ENCODE data around the gene NRDC.

The NRDC gene

GRCh38 chr1:51761351-51761750 lies 117.2 kb downstream of the NRDC start:
- no peak for DNase-seq (ENCODE audit: low read depth)

GRCh38 chr1:51760872-51761271 lies 117.7 kb downstream of the NRDC start:
- DNase-seq (ENCODE audit: low read depth) = no peak

DNA sequence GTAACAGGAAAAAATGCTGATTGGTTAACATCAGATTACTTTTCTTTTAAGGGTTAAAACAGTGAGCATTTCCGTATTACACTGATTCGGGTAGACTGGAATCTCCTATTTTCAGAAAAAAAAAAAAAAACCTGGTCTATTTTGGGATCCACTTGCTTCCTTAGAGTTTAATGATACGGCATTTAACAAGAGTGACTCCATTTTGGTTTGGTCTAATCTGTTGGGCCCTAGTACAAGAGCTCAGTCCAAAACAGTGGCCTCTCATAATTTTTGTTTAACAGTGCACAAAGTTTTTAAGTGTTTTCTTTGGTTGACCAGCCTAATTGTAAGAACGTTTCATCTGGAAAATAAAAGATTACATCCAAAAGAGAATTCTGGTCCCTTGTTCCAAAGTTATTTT lies 120.2 kb downstream of the NRDC start:
- DNase-seq (ENCODE audit: low read depth) = no peak

DNA sequence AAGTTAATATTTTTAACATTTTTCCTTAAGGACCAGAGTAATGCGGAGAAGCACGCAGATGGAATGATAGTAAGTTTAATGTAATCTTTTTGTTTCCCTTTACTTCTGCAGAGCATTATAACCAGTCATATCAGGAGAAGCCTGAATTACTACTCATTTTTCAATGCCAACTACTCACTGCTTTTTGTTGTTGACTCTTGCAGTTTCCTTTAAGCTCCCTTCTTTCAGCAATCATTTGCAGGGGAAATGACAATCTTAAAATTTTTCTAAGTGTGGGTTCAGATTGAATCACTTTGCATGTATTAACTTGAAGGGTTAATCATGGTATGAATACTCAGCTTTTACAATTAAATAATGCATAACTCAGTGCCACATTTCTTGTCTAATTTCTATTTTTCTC lies 122.2 kb downstream of the NRDC start:
- no peak for DNase-seq (ENCODE audit: low read depth)

DNA sequence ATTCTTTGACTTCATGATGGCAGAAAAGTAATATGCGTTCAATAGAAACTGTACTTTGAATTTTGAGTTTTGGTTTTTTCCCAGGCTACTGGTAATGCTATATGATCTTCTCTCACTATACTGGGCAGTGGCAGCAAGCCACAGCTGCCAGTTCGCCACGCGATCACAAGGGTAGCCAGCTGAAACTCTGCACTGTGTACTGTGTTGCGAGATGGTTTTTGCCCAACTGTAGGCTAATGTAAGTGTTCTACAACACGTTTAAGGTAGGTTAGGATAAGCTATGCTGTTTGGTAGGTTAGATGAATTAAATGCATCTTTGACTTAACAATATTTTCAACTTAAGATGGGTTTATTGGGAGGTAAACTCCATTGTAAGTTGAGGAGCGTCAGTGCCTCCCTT lies 123.1 kb downstream of the NRDC start:
- no peak for DNase-seq (ENCODE audit: low read depth)

DNA sequence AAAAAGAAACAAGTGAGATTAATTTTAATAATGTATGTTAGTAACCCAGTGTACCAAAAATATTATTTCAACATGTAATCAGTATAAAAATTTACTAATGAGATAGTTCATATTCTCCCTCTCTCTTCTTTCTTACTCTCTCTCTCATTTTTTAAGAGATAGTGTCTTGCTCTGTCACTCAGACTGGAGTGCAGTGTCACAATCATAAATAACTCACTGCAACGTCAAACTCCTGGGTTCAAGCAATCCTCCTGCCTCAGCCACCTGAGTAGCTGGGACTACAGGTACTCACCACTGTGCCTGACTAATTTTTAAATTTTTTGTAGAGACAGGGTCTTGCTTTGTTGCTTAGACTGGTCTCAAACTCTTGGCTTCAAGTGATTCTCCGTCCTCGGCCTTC lies 123.9 kb downstream of the NRDC start:
- no peak for DNase-seq (ENCODE audit: low read depth)

GRCh38 chr1:51753969-51754368 lies 124.6 kb downstream of the NRDC start:
- no peak for DNase-seq (ENCODE audit: low read depth)

DNA sequence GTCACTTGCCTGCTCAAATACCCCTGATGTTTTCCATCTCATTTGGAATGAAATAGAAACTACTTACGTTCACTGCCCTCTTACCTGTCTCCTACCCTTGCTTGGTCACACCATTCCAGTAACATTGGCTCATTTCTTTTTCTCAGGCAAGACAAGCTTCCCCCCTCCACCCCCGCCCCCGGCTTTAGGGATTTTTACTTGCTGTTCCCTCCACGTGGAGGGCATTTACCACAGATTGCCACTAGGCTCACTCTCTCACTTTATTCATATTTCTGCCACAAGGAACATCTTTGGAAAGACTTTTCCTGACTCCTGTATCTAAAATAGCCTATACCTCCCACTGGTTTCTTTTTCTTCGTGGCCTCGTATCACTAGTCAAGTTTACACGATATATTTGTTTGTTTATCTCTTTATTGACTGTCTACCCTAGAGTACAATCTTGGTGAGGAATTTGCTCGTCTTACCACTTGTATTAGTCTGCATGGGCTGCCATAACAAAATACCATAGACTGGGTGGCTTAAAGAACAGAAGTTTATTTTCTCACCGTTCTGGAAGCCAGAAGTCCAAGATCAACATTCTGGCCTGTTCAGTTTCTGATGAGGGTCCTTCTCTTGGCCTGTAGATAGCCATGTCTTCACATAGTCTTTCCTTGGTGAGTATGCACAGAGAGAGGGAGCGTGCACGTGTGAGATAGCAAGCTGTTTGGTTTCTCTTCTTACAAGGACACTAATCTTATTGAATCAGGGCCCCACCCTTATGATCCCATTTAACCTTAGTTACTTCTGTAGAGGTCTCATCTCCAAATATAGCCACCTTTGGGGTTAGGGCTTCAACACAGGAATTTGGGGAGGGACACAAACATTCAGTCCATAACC lies 126.2 kb downstream of the NRDC start:
- no peak for DNase-seq (ENCODE audit: low read depth)

DNA sequence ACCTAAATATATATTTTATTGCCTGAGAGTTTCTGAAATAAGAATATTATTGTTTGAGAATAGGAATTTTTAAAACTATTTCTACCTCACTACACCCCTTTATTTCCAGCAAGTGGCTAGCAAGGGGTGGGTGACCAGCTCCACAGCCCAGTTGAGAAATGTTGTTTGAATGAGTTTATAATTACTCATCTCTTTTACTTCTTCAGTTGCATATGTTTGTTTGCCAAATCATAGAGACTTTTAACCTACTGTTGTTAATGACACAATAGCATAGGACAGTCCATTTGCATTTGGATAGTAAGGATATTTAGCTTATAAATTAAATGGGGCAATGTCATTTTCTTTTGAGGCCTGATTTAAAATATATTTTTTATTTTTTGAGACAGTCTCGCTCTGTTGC lies 127.8 kb downstream of the NRDC start:
- no peak for DNase-seq (ENCODE audit: low read depth)

DNA sequence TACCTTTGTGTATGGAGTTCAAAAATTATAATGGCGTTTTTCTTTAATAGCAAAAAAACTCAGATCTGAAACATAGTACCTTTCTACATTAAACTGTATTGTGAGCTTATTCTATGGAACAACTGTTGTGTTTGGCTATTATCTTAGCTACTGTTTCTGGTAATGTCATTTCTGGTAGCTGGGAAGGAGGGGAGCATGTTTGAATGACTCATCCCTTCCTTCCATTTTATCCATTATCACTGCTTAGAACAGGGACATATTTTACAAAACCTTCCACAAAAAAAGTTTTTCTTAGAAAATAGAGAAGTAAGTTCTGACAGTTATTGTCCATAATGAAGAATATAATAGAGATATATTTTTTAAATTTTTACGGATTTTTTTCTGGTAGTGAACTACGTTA lies 128.3 kb downstream of the NRDC start:
- no peak for DNase-seq (ENCODE audit: low read depth)

DNA sequence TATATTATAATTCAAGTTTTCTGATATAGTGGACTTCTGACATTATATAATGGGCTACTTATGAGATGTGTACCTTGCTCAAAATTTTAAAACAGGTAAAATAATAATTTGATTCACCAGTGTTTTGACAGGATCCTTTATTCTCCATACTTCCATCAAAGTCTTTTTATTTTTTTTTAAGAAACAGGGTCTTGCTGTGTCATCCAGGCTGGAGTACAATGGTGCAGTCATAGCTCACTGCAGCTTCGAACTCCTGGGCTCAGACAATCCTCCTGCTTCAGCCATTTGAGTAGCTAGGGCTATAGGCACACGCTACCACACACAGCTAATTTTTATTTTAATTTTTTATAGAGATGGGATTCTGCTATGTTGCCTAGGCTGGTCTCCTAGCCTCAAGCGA lies 129.4 kb downstream of the NRDC start:
- DNase-seq (ENCODE audit: low read depth) = no peak

- no peak for DNase-seq (ENCODE audit: low read depth)
Measured at GRCh38 chr1:51745304-51745570, 133.3 kb downstream of the NRDC start.

GRCh38 chr1:51744506-51745303 lies 133.8 kb downstream of the NRDC start:
- no peak for DNase-seq (ENCODE audit: low read depth)

DNA sequence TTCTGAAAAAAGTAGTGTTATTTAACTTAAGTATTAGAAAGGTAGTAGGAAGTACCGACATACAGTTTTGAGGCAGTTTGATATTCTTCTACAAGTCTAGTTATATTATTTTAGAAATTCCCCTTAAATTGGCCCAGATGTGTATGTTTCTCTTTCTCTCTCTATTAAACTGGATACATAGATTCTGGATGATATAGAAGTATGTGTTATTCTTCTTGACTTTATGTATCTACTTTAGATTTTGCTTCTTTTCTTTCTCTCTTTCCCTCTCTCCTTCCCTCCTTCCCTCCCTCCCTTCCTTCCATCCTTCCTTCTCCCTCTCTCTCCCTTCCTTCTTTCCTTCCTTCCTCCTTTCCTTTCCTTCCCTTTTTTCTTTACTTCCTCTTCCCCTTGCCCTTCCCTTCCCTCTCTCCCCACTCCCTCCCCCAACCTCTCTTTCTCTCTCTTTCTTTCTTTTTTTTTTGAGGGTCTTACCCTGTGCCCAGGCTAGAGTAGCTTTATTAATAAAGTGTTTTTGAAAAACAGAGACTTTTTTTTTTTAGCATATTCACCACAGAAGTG lies 137.3 kb downstream of the NRDC start:
- DNase-seq (ENCODE audit: low read depth) = no peak

GRCh38 chr1:51740652-51741051 lies 137.9 kb downstream of the NRDC start:
- no peak for DNase-seq (ENCODE audit: low read depth)
